AML-193 (cell line): ENCODE data around the gene TIMM29.
A peak's percentile ranks its signal among the peaks of the same experiment; 100 is the strongest.
"Not testable (repeated sequence)": the region's sequence is repeated elsewhere in the genome, so short reads cannot be mapped to it uniquely, and the experiment has no call there.

Experiments
- DNase-seq, 2 experiments: peaks; one replicate each; lab custom pipeline; 2025; lab: John Stamatoyannopoulos, UW

Gene TIMM29

DNA sequence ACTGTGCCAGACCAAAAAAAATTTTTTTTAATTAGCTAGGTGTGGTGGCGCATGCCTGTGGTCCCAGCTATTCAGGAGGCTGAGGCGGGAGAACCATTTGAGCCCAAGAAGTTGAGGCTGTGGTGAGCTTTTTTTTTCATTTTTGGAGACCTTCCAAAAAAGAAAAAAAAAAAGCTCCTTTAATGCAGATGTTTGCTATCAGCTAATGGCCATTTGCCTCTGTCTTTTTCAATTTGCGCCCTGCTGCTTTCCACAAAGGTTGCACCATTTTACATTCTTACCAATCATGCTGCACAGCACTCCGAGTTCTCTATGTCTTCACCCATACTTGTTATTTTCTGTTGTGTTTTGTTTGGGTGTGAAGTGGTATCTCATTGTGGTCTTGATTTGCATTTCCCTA lies 16.7 kb downstream of the TIMM29 start:
- no peak for DNase-seq

DNA sequence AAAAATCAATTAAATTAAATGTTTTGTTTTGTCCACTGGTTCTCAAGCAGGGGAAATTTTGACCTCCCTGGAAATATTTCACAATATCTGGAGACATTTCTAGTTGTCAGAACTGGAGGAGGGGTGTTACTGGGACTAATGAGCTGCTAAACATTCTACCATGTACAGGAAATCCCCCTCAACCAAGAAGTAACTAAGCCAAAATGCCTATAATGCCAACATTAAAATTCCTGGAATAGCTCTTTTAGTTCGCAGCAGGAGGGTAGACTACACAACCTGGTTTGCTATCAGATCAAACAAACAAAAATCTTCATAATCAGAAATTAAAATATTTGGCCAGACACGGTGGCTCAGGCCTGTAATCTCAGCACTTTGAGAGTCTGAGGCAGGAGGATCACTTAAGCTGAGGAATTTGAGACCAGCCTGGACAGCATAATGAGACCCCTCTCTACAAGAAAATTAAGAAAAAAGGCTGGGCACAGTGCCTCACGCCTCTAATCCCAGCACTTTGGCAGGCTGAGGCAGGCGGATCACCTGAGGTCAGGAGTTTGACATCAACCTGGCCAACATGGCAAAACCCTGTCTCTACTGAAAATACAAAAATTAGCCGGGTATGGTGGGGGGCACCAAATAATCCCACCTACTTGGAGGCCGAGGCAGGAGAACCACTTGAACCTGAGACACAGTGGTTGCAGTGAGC lies 18.5 kb downstream of the TIMM29 start:
- no peak for DNase-seq

DNA sequence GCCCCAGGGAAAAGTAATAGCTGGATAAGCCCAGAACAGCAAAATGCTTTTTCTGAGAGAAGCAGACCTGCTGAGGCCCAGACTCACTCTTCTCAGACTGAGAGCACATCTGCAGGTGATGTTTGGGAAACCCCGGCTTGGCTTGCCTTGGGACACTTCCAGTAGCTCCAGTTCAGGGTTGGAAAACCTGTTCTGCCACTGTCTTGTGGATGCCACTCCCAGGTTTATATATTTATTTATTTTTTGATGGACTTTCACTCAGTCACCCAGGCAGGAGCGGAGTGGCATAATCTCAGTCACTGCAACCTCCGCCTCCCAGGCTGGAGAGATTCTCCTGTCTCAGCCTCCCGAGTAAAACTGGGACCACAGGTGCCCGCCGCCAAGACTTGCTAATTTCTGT lies 24.2 kb downstream of the TIMM29 start:
- no peak for DNase-seq

GRCh38 chr19:10959277-10959968 lies 30.8 kb downstream of the TIMM29 start:
- DNase-seq: not testable (repeated sequence)

DNA sequence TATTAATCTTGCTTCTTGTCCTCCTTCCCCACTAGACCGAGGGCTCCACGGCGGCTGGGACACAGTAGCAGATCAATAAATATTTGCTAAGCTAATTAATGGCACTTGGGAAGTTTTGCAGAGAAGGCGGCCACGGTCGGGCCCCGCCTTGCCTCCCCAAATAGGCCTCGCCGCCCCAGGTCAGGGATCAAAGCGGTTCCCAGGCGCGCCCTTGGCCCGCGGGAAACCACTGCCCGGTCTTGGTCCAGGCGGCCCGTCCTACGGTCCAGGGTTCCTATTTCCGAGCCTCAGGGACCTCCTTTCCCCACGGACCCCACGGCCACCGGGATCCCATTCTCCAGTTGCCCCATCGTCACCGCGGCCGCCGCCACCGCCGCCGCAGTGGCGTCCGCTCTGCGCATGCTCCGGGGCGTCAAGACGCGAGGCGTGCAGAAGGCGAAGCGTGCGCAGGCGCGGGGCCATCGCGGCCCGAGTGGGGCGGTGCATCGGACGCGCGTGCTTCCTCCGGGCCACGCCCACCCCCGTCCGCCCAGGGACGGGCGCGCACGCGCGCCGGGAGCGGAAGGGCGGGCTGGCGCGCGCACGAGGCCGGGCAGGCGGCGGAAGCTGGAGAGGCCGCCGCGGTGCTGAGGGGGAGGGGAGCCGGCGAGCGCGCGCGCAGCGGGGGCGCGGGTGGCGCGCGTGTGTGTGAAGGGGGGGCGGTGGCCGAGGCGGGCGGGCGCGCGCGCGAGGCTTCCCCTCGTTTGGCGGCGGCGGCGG lies 31.9 kb downstream of the TIMM29 start, which contains the start of gene SMARCA4:
SMARCA4 (plus strand) TSS at position 717 of the 759 bp plus-strand sequence. CDS start 23,122 bp downstream, outside the sequence.
- DNase-seq: peak; percentile 93 to 96

- no peak for DNase-seq
Observed at GRCh38 chr19:10961073-10961860, 32.7 kb downstream of the TIMM29 start.

- no peak for DNase-seq
Observed at GRCh38 chr19:10962863-10963262, 34.3 kb downstream of the TIMM29 start.

DNA sequence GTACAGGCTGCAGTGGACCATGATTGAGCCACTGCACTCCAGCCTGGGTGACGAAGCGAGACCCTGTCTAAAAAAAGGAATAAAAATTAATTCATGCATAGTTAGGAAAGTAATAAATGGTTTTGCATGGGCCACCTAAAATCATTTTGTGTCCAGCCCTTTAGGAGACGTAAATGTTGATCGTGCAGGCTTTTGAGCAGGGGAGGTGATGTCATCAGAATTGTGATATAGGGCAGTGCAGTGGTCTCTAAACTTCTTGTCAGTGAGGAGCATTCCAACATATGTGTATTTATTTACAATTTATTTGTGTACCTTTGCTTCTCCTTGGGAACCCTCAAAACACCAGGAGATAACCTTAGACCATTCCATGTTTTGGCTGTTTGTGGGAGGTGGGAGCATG lies 35.3 kb downstream of the TIMM29 start:
- DNase-seq: no peak

- no peak for DNase-seq
Observed at GRCh38 chr19:10964903-10965302, 36.3 kb downstream of the TIMM29 start.

DNA sequence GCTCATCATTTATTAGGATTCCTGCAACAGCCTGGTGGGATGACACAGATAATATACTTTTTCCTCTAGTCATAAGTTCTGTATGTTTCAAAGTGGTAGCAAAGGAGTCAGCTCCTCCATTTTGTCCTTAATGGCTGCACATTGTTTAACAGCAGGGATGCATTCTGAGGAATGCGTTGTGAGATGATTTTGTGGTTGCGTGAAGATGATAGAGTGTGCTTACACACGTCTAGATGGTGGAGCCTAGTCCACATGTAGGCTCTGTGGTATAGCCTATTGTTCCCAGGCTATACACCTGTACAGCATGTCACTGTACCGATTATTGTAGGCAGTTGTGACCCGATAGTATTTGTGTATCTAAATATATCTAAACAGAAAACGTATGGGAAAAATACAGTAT lies 36.8 kb downstream of the TIMM29 start:
- DNase-seq: no peak

GRCh38 chr19:10966809-10967208 lies 38.2 kb downstream of the TIMM29 start:
- DNase-seq: no peak

DNA sequence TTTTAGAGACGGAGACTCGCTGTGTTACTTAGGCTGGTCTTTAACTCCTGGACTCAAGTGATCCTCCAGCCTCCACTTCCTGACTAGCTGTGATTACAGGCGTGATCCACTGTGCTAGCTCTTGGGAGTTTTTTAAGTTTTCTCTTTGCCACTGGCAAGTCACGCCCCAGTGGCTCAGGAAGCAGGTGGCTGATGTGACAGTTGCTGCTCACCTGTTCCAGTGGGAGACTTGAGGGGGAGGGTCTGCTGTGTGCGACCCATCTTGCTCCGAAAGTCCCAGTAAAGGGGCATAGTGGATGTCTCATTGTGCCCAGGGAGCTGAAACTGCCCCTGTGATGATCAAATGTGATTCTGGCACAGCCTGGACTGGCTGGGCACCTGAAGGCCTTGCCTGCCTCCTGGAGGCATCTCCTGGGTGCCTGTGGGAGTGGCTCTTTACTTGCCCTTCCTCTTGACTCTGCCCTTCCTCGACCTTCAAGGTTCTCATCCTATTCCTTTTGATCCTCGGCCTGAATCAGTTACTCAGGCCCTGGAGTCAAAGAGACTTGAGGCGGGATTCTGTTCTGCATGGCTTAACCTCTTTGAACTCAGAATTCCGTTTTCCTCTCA lies 40.0 kb downstream of the TIMM29 start:
- DNase-seq: no peak

DNA sequence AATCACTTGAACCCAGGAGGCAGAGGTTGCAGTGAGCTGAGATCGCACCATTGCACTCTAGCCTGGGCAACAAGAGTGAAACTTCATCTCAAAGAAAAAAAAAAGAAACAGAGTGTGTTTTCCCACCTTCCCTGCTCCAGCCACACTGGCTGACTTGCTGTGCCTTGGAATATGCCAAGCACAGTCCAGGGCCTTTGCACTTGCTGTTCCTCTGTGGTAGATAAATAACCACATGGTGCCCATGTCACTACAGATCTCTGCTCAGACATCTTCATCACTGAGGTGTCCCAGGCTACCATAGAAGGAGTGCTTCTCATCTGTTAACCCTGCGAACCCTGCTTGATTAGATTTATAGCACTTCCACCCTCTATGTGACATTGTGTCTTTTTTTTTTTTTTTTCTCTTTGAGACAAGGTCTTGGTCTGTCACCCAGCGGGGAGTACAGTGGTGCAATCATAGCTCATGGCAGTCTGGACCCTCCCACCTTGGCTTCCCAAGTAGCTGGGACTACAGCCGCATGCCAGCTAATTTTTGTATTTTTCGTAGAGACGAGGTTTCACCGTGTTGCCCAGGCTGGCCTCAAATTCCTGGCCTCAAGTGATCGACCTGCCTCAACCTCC lies 42.6 kb downstream of the TIMM29 start:
- DNase-seq: no peak

- no peak for DNase-seq
Observed at GRCh38 chr19:10975374-10976130, 46.9 kb downstream of the TIMM29 start.

DNA sequence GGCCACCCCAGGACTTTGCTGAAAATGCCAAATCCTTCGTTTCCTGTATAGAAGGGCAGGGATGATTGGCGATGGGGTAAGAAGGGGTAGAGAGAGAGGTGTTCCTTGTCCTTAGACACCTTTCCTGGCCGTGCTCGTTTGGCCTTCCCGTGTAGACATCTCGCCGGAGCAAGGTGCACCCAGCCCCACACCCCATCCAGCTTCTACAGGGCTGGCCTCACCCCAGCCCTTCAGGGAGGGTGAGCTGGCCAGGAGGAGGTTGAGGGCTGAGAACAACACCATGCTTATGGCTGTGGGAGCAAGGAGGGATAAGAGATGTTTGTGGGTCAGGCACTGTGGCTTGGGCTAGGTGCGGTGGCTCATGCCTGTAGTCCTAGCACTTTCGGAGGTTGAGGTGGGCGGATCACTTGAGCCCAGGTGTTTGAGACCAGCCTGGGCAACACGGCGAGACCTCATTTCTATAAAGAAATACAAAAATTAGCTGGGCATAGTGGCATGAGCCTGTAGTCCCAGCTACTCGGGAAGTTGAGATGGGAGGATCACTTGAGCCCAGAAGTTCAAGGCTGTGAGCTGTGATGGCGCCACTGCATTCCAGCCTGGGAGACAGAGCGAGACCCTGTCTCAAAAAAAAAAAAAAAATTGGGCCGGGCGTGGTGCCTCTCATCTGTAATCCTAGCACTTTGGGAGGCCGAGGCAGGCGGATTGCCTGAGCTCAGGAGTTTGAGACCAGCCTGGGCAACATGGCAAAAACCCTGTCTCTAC lies 47.7 kb downstream of the TIMM29 start:
- DNase-seq: no peak

DNA sequence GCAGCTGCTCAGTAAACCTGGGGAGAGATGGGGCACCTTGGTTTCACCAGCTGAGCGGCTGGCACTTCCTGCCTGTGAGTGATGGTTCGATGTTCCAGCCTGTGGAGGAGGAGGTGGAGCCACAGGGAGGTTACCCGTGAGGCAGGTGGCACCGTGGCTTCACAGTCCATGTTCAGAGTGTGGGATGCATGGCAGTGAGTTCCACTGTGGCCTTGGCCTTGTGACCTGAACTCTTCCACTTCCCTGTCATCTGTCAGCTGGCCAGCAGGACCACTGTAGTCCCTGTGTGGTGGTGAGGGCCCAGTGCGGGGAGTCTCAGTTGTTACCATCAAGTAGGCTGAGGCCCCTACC lies 49.1 kb downstream of the TIMM29 start:
- no peak for DNase-seq
